GM18861 (cell line): Measurements from ENCODE around the gene SAPCD1.
A peak's percentile ranks its signal among the peaks of the same experiment; 100 is the strongest.
"Not testable (repeated sequence)": the region's sequence is repeated elsewhere in the genome, so short reads cannot be mapped to it uniquely, and the experiment has no call there.

Experiments used
- ATAC-seq: cut with Tn5 transposase; IDR thresholded peaks from one replicate; pipeline ENCODE4 v1.9.1; 2021; ENCODE audit not compliant: unreplicated experiment

SAPCD1 gene

DNA sequence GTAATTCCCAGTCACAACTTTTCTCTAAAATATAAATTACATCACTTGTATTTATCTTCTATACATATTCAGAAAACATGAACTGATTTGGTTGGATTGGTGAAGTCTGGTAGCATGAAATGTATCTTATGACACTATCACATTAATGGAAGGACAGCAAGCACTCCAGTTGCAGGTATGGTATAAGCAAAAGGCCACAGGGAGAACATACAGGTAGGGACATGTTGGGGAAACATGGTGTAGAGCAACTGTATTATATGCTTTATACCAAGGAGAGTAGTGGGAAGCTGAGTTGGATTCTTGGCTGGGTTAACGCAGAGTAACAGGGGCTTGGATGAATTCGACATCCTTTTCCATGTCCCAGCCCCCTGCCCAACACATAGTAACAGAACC lies 34.5 kb downstream of the SAPCD1 start:
- ATAC-seq: no peak

- ATAC-seq: no peak
These were observed 35.1 kb downstream of the SAPCD1 start for GRCh38 chr6:31797588-31797987.

- no peak for ATAC-seq
These were observed 37.3 kb downstream of the SAPCD1 start for GRCh38 chr6:31799781-31800180.

DNA sequence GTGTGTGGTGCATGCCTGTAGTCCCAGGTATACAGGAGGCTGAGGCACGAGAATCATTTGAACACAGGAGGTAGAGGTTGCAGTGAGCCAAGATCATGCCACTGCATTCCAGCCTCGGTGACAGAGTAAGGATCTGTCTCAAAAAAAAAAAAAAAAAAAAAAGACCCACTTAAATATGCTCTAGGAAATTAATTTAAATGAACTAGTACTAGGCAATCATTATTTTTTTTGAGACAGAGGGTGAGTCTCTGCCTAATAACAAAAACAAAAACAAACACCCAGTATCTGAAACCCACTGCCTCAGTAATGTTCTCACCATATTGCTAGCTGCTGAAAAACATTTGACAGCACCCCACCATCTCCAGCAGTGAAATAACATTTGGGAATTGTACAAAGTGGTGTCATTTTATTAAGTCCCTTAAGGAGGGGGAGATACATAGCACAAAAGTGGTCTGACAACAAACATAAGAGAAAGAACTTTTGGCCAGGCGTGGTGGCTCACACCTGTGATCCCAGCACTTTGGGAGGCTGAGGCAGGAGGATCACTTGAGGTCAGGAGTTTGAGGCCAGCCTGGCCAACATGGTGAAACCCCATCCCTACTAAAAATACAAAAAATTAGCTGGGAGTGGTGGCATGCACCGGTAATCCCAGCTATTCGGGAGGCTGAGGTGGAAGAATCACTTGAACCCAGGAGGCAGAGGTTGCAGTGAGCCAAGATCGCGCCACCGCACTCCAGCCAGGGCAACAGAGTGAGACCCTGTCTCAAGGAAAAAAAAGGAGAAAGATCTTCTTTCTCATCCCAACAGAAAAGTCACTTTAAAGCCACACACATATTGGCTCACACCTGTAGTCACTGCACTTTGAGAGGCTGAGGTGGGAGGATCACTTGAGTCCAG lies 38.8 kb downstream of the SAPCD1 start:
- not testable (repeated sequence) for ATAC-seq

DNA sequence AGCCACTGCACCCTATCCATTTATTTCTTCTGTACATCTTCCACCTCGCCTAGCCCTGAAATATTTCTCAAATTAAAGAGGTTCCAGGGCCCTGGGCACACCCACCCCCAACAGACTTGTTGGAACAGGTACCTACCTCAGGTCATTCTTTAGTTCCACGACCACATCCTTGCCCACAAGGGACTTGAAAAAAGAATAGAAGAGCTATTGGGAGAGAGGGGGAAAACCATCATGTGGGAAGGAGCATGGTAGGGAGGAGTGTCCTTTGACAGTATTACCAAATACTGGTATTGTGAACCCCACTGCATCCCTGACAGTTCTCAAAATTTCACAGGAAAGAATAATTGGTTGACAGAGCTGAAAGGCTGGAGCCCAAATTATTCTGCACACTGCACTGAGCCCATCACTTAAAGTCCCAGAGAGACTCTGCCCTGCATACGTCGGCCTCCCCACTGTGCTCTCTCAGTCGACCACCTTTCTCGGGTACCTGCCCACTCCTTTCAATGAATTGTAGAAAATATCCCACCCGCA lies 43.5 kb downstream of the SAPCD1 start:
- peak; percentile 8 for ATAC-seq

GRCh38 chr6:31806470-31807272 lies 44.2 kb downstream of the SAPCD1 start, which contains the start of gene LSM2:
Gene LSM2, minus strand, starts transcription at chr6:31806966. Its CDS starts 209 bp downstream, at chr6:31806757.
- peak; percentile 80 for ATAC-seq

GRCh38 chr6:31808599-31808998 lies 46.1 kb downstream of the SAPCD1 start:
- ATAC-seq: not testable (repeated sequence)

DNA sequence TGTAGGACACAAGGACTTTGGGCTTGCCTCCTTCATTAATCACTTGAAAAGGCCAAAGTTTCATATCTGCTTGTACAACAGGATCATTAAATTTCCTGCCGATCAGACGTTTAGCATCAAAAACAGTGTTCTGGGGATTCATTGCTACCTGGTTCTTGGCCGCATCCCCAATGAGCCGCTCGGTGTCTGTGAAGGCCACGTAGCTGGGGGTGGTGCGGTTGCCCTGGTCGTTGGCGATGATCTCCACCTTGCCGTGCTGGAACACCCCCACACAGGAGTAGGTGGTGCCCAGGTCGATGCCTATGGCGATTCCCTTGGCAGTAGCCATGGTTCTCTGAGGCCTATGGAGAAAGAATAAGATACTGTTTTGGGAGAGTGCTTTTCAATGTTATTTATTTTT lies 49.2 kb downstream of the SAPCD1 start:
- no peak for ATAC-seq

GRCh38 chr6:31813465-31813849 lies 51.0 kb downstream of the SAPCD1 start:
- no peak for ATAC-seq
